Pancreas (tissue), 10 donors: ENCODE data around the gene CTNNB1. TPM values are rescaled to one million over a fixed set of nuclear protein-coding genes. Genes with fewer than 3 reads are reported as not detected.

Experiments
- ATAC-seq, 4 donors: fragments of 200-7000 bp; cut with Tn5 transposase; one replicate each; pipeline versions ENCODE4 v1.8.0 to v1.9.1; 2020; ENCODE audit warnings: mild to moderate bottlenecking in 4 of 4, moderate library complexity in 4 of 4
- DNase-seq, 6 donors: peaks; one replicate each; pipeline ENCODE4 v3.0.0-alpha.2; 2020
- FAIRE-seq: peaks from 2 replicates; lab custom pipeline; 2012; peaks lifted over from hg19 to GRCh38; lab: Jason Lieb, UNC
- H3K27ac ChIP-seq, 4 donors: fragments of 200-600 bp; sonication (generic); 1 replicate in 3 of 4; 2 replicates in 1 of 4; pipeline versions ENCODE4 v1.5.0 to v1.8.0; 2020
- H3K27me3 ChIP-seq, 4 donors: fragments of 200-600 bp; one replicate each; pipeline ENCODE4 v1.8.0; 2021
- H3K36me3 ChIP-seq, 3 donors: fragments of 200-600 bp; sonication (generic) in 1 of 3; one replicate each; pipeline versions ENCODE4 v1.5.0 to v1.8.0; 2020 to 2021
- H3K4me1 ChIP-seq, 3 donors: fragments of 200-600 bp; one replicate each; pipeline ENCODE4 v1.8.0; 2021
- H3K4me3 ChIP-seq, 4 donors: fragments of 200-600 bp; sonication (generic) in 2 of 4; one replicate each; pipeline versions ENCODE4 v1.5.0 to v1.8.0; 2020 to 2021
- H3K9me3 ChIP-seq, 4 donors: fragments of 200-600 bp; one replicate each; pipeline ENCODE4 v1.8.0; 2021
- CTCF ChIP-seq, 4 donors: fragments of 200-600 bp; sonication (generic) in 3 of 4; IDR thresholded peaks; one replicate each; pipeline versions ENCODE4 v1.5.0 to v1.8.0; 2021; ENCODE audit warnings: antibody characterized with exemption in 4 of 4
- WGBS, 2 donors: extraction: QIAGEN DNeasy Blood & Tissue Kit; methylation state at CpG; one replicate each; pipeline ENCODE4 v1.1.7; 2013; 5-methylcytosine and 5-hydroxymethylcytosine counted together
- intact Hi-C, 3 donors: fragments of 100-400 bp; cut with DNase I; formaldehyde crosslinking; loops; one replicate each; pipeline versions ENCODE4 v1.11.1 to v1.14.2; 2022
- polyA plus RNA-seq, 2 donors: library from polyadenylated mRNA; stranded (reverse); fragments of 200-250 nt; gene quantifications; one replicate each; pipeline ENCODE4 v1.2.3, GENCODE V29; 2013
- total RNA-seq, 6 donors: library from RNA; stranded (reverse); fragmentation: NEBNext Ultra II Directional in 4 of 6; extraction: Animal tissue kit (Norgen Biotek cat#: 25700) in 4 of 6; gene quantifications; one replicate each; pipeline versions ENCODE4 v1.2.1 to v1.2.4, GENCODE V29; 2021 to 2023
- donor health status: healthy with polysubstance abuse.
- donor health status: DM: no; HTN: no; CAD: no; lungs with moderate emphysema.
- donor health status: DM: no; HTN: no; CAD: no.
- donor health status: control.
- donor health status: control.
- donor health status: Bipolar disorder and iron deficiency.
- donor health status: DM: yes; HTN: yes; CAD: no.
- donor health status: DM: no; HTN: no; CAD: no.
- donor health status: DM: no; HTN: no; CAD: no.
- donor health status: DM: yes; HTN: yes; CAD: no.

The CTNNB1 gene
- total and polyA plus RNA-seq, 8 donors, result 51.7 to 228 (median 112) TPM

GRCh38 chr3:41162541-41162940 is 36.8 kb upstream of the CTNNB1 start:
- H3K36me3 ChIP-seq, result no peaks in the 10 kb centered on the region
- 85 to 87% methylated on average over 3 of the region's 3 CpGs for WGBS, 2 donors
- intact Hi-C loops, result no loop called here
- DNase-seq, result no peak
- H3K9me3 ChIP-seq, result no peaks in the 10 kb centered on the region
- ATAC-seq, result no peak
- no peak for TF ChIP-seq CTCF (IDR thresholded peaks at IDR 0.05)
- no peaks in the 10 kb centered on the region for H3K27me3 ChIP-seq
- no peak overlapping the region for H3K27ac ChIP-seq
- no peak overlapping the region for H3K4me3 ChIP-seq
- no peaks in the 10 kb centered on the region for H3K4me1 ChIP-seq
- no peak for FAIRE-seq

GRCh38 chr3:41163006-41163405 is 36.3 kb upstream of the CTNNB1 start:
- Histone ChIP-seq H3K4me1 (no peaks in the 10 kb centered on the region), H3K27ac (no peak overlapping the region), H3K27me3 (no peaks in the 10 kb centered on the region), H3K36me3 (no peaks in the 10 kb centered on the region), H3K4me3 (no peak overlapping the region), H3K9me3 (no peaks in the 10 kb centered on the region)
- intact Hi-C loops, result no loop called here
- no peak for TF ChIP-seq CTCF (IDR thresholded peaks at IDR 0.05)
- 62 to 72% methylated on average over 1 of the region's 1 CpG for WGBS, 2 donors
- ATAC-seq (no peak), FAIRE-seq (no peak), DNase-seq (no peak)

GRCh38 chr3:41163421-41163820 is 35.9 kb upstream of the CTNNB1 start:
- no peak for DNase-seq
- Histone ChIP-seq H3K27ac (no peak overlapping the region), H3K9me3 (no peaks in the 10 kb centered on the region), H3K27me3 (no peaks in the 10 kb centered on the region), H3K4me1 (no peaks in the 10 kb centered on the region), H3K36me3 (no peaks in the 10 kb centered on the region), H3K4me3 (no peak overlapping the region)
- intact Hi-C loops, result no loop called here
- no peak for ATAC-seq
- FAIRE-seq, result no peak
- WGBS, 2 donors, result 62 to 70% methylated on average over 3 of the region's 3 CpGs
- no peak for TF ChIP-seq CTCF (IDR thresholded peaks at IDR 0.05)

- Histone ChIP-seq H3K4me3 (no peak overlapping the region), H3K9me3 (no peaks in the 10 kb centered on the region), H3K27ac (no peak overlapping the region), H3K36me3 (no peaks in the 10 kb centered on the region), H3K4me1 (no peaks in the 10 kb centered on the region), H3K27me3 (no peaks in the 10 kb centered on the region)
- intact Hi-C loops, result no loop called here
- WGBS, 2 donors, result 51 to 55% methylated on average over 2 of the region's 2 CpGs
- no peak for ATAC-seq
- DNase-seq, result no peak
- TF ChIP-seq CTCF (IDR thresholded peaks at IDR 0.05), result no peak
- no peak for FAIRE-seq
Observed at GRCh38 chr3:41164777-41165176, 34.5 kb upstream of the CTNNB1 start.

GRCh38 chr3:41167722-41168497 is 31.4 kb upstream of the CTNNB1 start:
- no peak for DNase-seq
- intact Hi-C loops, result no loop called here

More at GRCh38 chr3:41167722-41168497, 31.4 kb upstream of the CTNNB1 start:
- Histone ChIP-seq H3K9me3 (no peaks in the 10 kb centered on the region), H3K36me3 (no peaks in the 10 kb centered on the region), H3K4me1 (no peaks in the 10 kb centered on the region), H3K27me3 (no peaks in the 10 kb centered on the region), H3K4me3 (no peak overlapping the region), H3K27ac (no peak overlapping the region)
- no peak for ATAC-seq
- FAIRE-seq, result no peak
- WGBS, 2 donors, result 72 to 78% methylated on average over 8 of the region's 8 CpGs
- TF ChIP-seq CTCF (IDR thresholded peaks at IDR 0.05), result no peak
